Rectal smooth muscle tissue (tissue), 1 donor: ENCODE results near the gene KRTAP4-9.
"Not testable (repeated sequence)": the region's sequence is repeated elsewhere in the genome, so short reads cannot be mapped to it uniquely, and the experiment has no call there.

Experiments used
- H3K27ac ChIP-seq: one replicate; pipeline ENCODE4 v1.7.0; 2013; ENCODE audit warnings: low read depth, low read length, inconsistent platforms
- H3K27me3 ChIP-seq: one replicate; pipeline ENCODE4 v1.7.0; 2013; ENCODE audit warnings: low read length; ENCODE audit not compliant: control insufficient read depth, insufficient read depth
- H3K36me3 ChIP-seq: one replicate; pipeline ENCODE4 v1.7.0; 2013; ENCODE audit warnings: low read length; ENCODE audit not compliant: control insufficient read depth, insufficient read depth
- H3K4me1 ChIP-seq: one replicate; pipeline ENCODE4 v1.7.0; 2013; ENCODE audit warnings: low read length; ENCODE audit not compliant: control insufficient read depth, insufficient read depth
- H3K4me3 ChIP-seq: one replicate; pipeline ENCODE4 v1.7.0; 2013; ENCODE audit warnings: low read length
- H3K9ac ChIP-seq: one replicate; pipeline ENCODE4 v1.7.0; 2013; ENCODE audit warnings: low read length

KRTAP4-9 gene

GRCh38 chr17:41147531-41148204 is 42.5 kb downstream of the KRTAP4-9 start:
- Histone ChIP-seq H3K27ac (no peak overlapping the region), H3K4me1 (no peaks in the 10 kb centered on the region), H3K9ac (no peak overlapping the region), H3K27me3 (no peaks in the 10 kb centered on the region), H3K4me3 (no peak overlapping the region), H3K36me3 (no peaks in the 10 kb centered on the region)

- not testable (repeated sequence) for H3K9ac ChIP-seq, H3K4me1 ChIP-seq, H3K27me3 ChIP-seq, H3K4me3 ChIP-seq, H3K27ac ChIP-seq, H3K36me3 ChIP-seq
These were observed 43.9 kb downstream of the KRTAP4-9 start for GRCh38 chr17:41148971-41149651.

- H3K4me1 ChIP-seq: no peaks in the 10 kb centered on the region
- no peak within 1 kb of the TSS for H3K4me3 ChIP-seq
- H3K36me3 ChIP-seq: no peaks in the 10 kb centered on the region
- no peak within 1 kb of the TSS for H3K9ac ChIP-seq
- no peaks in the 10 kb centered on the region for H3K27me3 ChIP-seq
- H3K27ac ChIP-seq: no peak within 1 kb of the TSS
These were observed 44.4 kb downstream of the KRTAP4-9 start, which contains the start of gene KRTAP4-5 for GRCh38 chr17:41149652-41149985. KRTAP4-5 (minus strand) TSS chr17:41149825; CDS start chr17:41149767, 58 bp downstream.

- Histone ChIP-seq H3K9ac (no peak overlapping the region), H3K36me3 (no peaks in the 10 kb centered on the region), H3K4me3 (no peak overlapping the region), H3K4me1 (no peaks in the 10 kb centered on the region), H3K27me3 (no peaks in the 10 kb centered on the region), H3K27ac (no peak overlapping the region)
These were observed 44.8 kb downstream of the KRTAP4-9 start for GRCh38 chr17:41150026-41150425.

GRCh38 chr17:41151525-41151924 is 46.3 kb downstream of the KRTAP4-9 start:
- Histone ChIP-seq H3K9ac (no peak overlapping the region), H3K36me3 (no peaks in the 10 kb centered on the region), H3K27me3 (no peaks in the 10 kb centered on the region), H3K4me3 (no peak overlapping the region), H3K27ac (no peak overlapping the region), H3K4me1 (no peaks in the 10 kb centered on the region)

GRCh38 chr17:41153856-41154255 is 48.7 kb downstream of the KRTAP4-9 start:
- Histone ChIP-seq H3K27ac (no peak overlapping the region), H3K4me3 (no peak overlapping the region), H3K4me1 (no peaks in the 10 kb centered on the region), H3K27me3 (no peaks in the 10 kb centered on the region), H3K36me3 (no peaks in the 10 kb centered on the region), H3K9ac (no peak overlapping the region)
